ENCODE results near the gene PDE4D.
A peak's percentile ranks its signal among the peaks of the same experiment; 100 is the strongest.

PDE4D gene

GRCh38 chr5:59051951-59052350 is 841.6 kb downstream of the PDE4D start:
- DNase-seq, result no peak

GRCh38 chr5:59049095-59049494 is 844.4 kb downstream of the PDE4D start:
- no peak for DNase-seq

GRCh38 chr5:59042201-59043055 is 851.1 kb downstream of the PDE4D start:
- no peak for DNase-seq

- DNase-seq, result no peak
These were observed 852.2 kb downstream of the PDE4D start for GRCh38 chr5:59041355-59041754.

- DNase-seq, result no peak
These were observed 852.7 kb downstream of the PDE4D start for GRCh38 chr5:59040804-59041201.

- no peak for DNase-seq
These were observed 853.3 kb downstream of the PDE4D start for GRCh38 chr5:59040024-59040803.

GRCh38 chr5:59039296-59040023 is 854.1 kb downstream of the PDE4D start:
- DNase-seq, result peak; percentile 90

- DNase-seq, result no peak
These were observed 854.7 kb downstream of the PDE4D start for GRCh38 chr5:59038798-59039295.

- no peak for DNase-seq
These were observed 855.4 kb downstream of the PDE4D start for GRCh38 chr5:59037941-59038797.

GRCh38 chr5:59037453-59037852 is 856.1 kb downstream of the PDE4D start:
- DNase-seq, result no peak

GRCh38 chr5:59037041-59037440 is 856.5 kb downstream of the PDE4D start:
- DNase-seq, result no peak

- peak; percentile 34 for DNase-seq
These were observed 857.1 kb downstream of the PDE4D start for GRCh38 chr5:59036274-59036961.

GRCh38 chr5:59035681-59036080 is 857.8 kb downstream of the PDE4D start:
- no peak for DNase-seq

GRCh38 chr5:59034498-59035186 is 858.9 kb downstream of the PDE4D start:
- DNase-seq, result no peak

GRCh38 chr5:59027145-59027907 is 866.2 kb downstream of the PDE4D start:
- DNase-seq, result no peak

- DNase-seq, result no peak
These were observed 867.8 kb downstream of the PDE4D start for GRCh38 chr5:59025734-59026133.

GRCh38 chr5:59021837-59022514 is 871.5 kb downstream of the PDE4D start:
- no peak for DNase-seq

GRCh38 chr5:59021286-59021673 is 872.2 kb downstream of the PDE4D start:
- no peak for DNase-seq

GRCh38 chr5:59020611-59021285 is 872.8 kb downstream of the PDE4D start:
- DNase-seq, result no peak

Measured in activated CD4-positive, alpha-beta T cell treated with anti-CD3 and anti-CD28 coated beads, Interleukin-2, amount 50 U/mL, for 1 hour (primary cell).